ENCODE results near the gene USP46. TPM values are rescaled to one million over a fixed set of nuclear protein-coding genes. Genes with fewer than 3 reads are reported as not detected.
A peak's percentile ranks its signal among the peaks of the same experiment; 100 is the strongest.

Gene USP46
- total and polyA plus RNA-seq, 7 experiments from 2014 or later = 0.89 to 11.7 (median 3.2) TPM

DNA sequence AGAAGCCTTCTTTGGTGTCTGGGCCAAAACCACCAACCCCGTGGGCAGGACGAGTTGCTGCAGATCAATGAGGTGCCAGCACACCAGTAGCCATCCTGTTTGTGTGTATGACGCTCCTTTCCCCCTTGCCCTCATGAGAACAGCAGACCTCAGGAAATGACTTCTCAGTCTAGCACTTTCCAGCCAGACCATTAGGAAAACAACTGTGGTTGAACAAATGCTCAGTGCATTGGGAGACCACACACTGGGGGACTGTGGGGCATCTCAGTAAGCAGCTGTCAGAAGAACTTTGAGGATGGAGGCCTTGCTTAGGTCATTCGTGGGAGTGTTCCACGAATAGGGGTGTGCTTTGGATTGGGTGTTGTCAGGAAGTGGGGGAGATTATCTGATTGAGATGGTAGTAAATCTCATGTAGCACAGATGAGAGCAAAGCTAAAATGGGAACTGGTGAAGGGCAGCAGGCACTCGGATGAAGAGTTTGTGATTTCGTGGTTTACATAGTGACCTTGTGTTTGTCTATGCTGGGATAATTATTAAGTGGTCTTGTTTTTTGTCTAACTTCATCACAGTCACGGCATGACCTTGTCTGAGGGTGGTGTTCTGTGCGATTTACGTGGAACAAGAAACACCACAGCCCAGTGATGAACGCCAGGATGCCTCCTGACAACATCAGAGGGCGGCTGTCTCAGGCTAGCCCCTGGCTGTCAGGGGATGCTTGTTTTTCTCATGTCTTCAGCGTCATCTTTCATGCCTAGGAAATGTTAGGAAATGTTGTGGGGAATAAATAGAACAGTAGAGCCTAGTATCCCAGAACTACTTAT lies 70.1 kb downstream of the USP46 start:
- intact Hi-C loops (cut with micrococcal nuclease) = loop anchor here (1.0 to 5.0 kb wide), 4 partner anchors 68 to 393 kb away; partner anchors contain the start of gene USP46 (in 1 of the 2)
- POLR2A ChIA-PET = no interaction called here
- no peak overlapping the region for H3K4me3 ChIP-seq (ENCODE audit: low read length)

GRCh38 chr4:52588097-52588496 lies 71.0 kb downstream of the USP46 start:
- intact Hi-C loops (cut with micrococcal nuclease) = loop anchor here (1.0 to 5.0 kb wide), 4 partner anchors 69 to 394 kb away; partner anchors contain the start of gene USP46 (in 1 of the 2)
- no peaks in the 10 kb centered on the region for H3K36me3 ChIP-seq (ENCODE audit: control insufficient read depth in 2 of 3, insufficient read depth in 3 of 3, low read length in 3 of 3)
- ATAC-seq (peak; percentile 25), DNase-seq (peak in 1 of 9 donors; percentile 2)
- no peak overlapping the region for H3K4me3 ChIP-seq (ENCODE audit: low read length)
- Mint-ChIP-seq H3K9me3 (no peaks in the 10 kb centered on the region), H3K4me3 (no peak overlapping the region), H3K4me1 (peaks cover 6 to 24% (median 8%) of the 10 kb centered on the region in 7 donors), H3K27ac (no peak overlapping the region), H3K27me3 (peaks cover 0 to 10% (median 5%) of the 10 kb centered on the region in 5 donors), H3K36me3 (no peaks in the 10 kb centered on the region)
- POLR2A ChIA-PET = no interaction called here
- CTCF ChIA-PET = no interaction called here
- peaks cover 0 to 5% of the 10 kb centered on the region in 2 donors for H3K4me1 ChIP-seq (ENCODE audit: control insufficient read depth in 2 of 2, insufficient read depth in 2 of 2, low read length in 2 of 2)
- H3K27ac ChIP-seq (ENCODE audit: low read depth, low read length) = no peak overlapping the region
- no peaks in the 10 kb centered on the region for H3K9me3 ChIP-seq (ENCODE audit: control insufficient read depth in 2 of 3, low read length in 3 of 3)
- H3K27me3 ChIP-seq (ENCODE audit: control insufficient read depth in 2 of 2, insufficient read depth in 2 of 2, low read length in 2 of 2) = no peaks in the 10 kb centered on the region

More for the DNA sequence above, 70.1 kb downstream of the USP46 start:
- Mint-ChIP-seq H3K4me3 (peak overlapping the region in 1 of 10 donors; percentile 31), H3K36me3 (no peaks in the 10 kb centered on the region), H3K4me1 (peaks cover 6 to 24% (median 8%) of the 10 kb centered on the region in 7 donors), H3K27ac (peak overlapping the region in 2 of 9 donors; percentile 38 to 72), H3K9me3 (no peaks in the 10 kb centered on the region), H3K27me3 (peaks cover 0 to 9% (median 5%) of the 10 kb centered on the region in 5 donors)
- Histone ChIP-seq H3K27ac (ENCODE audit: low read depth, low read length) (no peak overlapping the region), H3K36me3 (ENCODE audit: control insufficient read depth in 2 of 3, insufficient read depth in 3 of 3, low read length in 3 of 3) (no peaks in the 10 kb centered on the region), H3K4me1 (ENCODE audit: control insufficient read depth in 2 of 2, insufficient read depth in 2 of 2, low read length in 2 of 2) (peaks cover 0 to 5% of the 10 kb centered on the region in 2 donors), H3K9me3 (ENCODE audit: control insufficient read depth in 2 of 3, low read length in 3 of 3) (no peaks in the 10 kb centered on the region), H3K27me3 (ENCODE audit: control insufficient read depth in 2 of 2, insufficient read depth in 2 of 2, low read length in 2 of 2) (no peaks in the 10 kb centered on the region)
- DNase-seq (peak in 1 of 9 donors; percentile 3), ATAC-seq (peak; percentile 86)
- CTCF ChIA-PET = no interaction called here

DNA sequence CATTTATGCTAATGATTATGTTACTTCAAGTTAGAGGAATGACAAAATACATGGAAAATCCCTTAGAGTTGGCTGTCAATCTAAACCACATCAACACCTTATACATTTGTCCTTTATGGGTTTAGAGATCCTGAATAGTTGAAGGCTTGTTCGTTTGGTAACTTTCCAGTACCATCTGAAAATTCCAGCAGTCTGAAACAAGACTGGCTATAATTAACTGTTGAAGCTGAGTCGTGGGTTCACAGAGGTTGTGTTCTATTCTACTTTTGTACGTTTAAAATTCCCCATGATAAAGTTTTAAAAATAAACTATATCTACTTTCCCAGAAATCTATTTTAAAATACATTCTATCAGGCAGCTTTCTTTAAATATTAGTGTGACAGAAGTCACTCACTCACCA lies 73.0 kb downstream of the USP46 start:
- intact Hi-C loops (cut with micrococcal nuclease) = loop anchor here in 1 of 2 donors (5.0 kb wide), 2 partner anchors 71 to 136 kb away; partner anchors contain the start of gene USP46
- Histone ChIP-seq H3K36me3 (ENCODE audit: control insufficient read depth in 2 of 3, insufficient read depth in 3 of 3, low read length in 3 of 3) (no peaks in the 10 kb centered on the region), H3K9me3 (ENCODE audit: control insufficient read depth in 2 of 3, low read length in 3 of 3) (no peaks in the 10 kb centered on the region), H3K27me3 (ENCODE audit: control insufficient read depth in 2 of 2, insufficient read depth in 2 of 2, low read length in 2 of 2) (no peaks in the 10 kb centered on the region), H3K4me3 (ENCODE audit: low read length) (no peak overlapping the region), H3K27ac (ENCODE audit: low read depth, low read length) (no peak overlapping the region), H3K4me1 (ENCODE audit: control insufficient read depth in 2 of 2, insufficient read depth in 2 of 2, low read length in 2 of 2) (peaks cover 0 to 5% of the 10 kb centered on the region in 2 donors)
- H3K27me3 Mint-ChIP-seq = peaks cover 4 to 12% (median 7%) of the 10 kb centered on the region in 5 donors
- H3K4me3 Mint-ChIP-seq = no peak overlapping the region
- H3K4me1 Mint-ChIP-seq = peaks cover 6 to 24% (median 8%) of the 10 kb centered on the region in 7 donors
- ChIA-PET CTCF (interaction anchor here (0.9 kb wide), 1 partner anchor 21 kb away, joined by 3 read pairs; no protein-coding TSS in a partner anchor), POLR2A (no interaction called here)
- no peaks in the 10 kb centered on the region for H3K36me3 Mint-ChIP-seq
- DNase-seq (no peak), ATAC-seq (no peak)
- H3K9me3 Mint-ChIP-seq = no peaks in the 10 kb centered on the region
- no peak overlapping the region for H3K27ac Mint-ChIP-seq

DNA sequence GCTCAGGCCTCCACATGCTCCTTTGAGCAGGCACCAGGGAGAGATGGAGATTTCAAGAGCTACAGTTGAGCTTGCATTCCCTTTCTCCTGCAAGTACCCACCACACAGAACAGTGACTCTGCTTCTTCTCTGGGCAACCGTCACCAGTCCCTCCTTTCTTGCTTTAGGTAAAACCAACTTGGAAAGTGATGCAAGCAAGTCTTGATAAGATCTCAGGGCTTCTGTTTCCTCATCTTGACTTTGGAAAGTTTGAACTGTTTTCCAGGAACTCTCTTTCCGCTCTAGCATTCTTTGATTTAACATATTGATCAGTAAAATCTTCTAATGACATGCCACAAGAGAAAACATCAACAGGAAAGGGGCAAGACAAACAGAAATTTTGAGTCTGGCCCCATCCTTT lies 73.7 kb downstream of the USP46 start:
- no peak overlapping the region for H3K4me3 Mint-ChIP-seq
- no peak for ATAC-seq
- H3K27ac Mint-ChIP-seq = no peak overlapping the region
- DNase-seq = no peak
- H3K27me3 Mint-ChIP-seq = peaks cover 6 to 12% (median 8%) of the 10 kb centered on the region in 5 donors
- no peaks in the 10 kb centered on the region for H3K9me3 Mint-ChIP-seq
- ChIA-PET CTCF (interaction anchor here (0.9 kb wide), 1 partner anchor 22 kb away, joined by 3 read pairs; no protein-coding TSS in a partner anchor), POLR2A (no interaction called here)
- H3K4me1 Mint-ChIP-seq = peaks cover 6 to 21% (median 8%) of the 10 kb centered on the region in 7 donors
- Histone ChIP-seq H3K36me3 (ENCODE audit: control insufficient read depth in 2 of 3, insufficient read depth in 3 of 3, low read length in 3 of 3) (no peaks in the 10 kb centered on the region), H3K4me3 (ENCODE audit: low read length) (no peak overlapping the region), H3K27ac (ENCODE audit: low read depth, low read length) (no peak overlapping the region), H3K27me3 (ENCODE audit: control insufficient read depth in 2 of 2, insufficient read depth in 2 of 2, low read length in 2 of 2) (no peaks in the 10 kb centered on the region), H3K4me1 (ENCODE audit: control insufficient read depth in 2 of 2, insufficient read depth in 2 of 2, low read length in 2 of 2) (peaks cover 0 to 5% of the 10 kb centered on the region in 2 donors), H3K9me3 (ENCODE audit: control insufficient read depth in 2 of 3, low read length in 3 of 3) (no peaks in the 10 kb centered on the region)
- no peaks in the 10 kb centered on the region for H3K36me3 Mint-ChIP-seq
- intact Hi-C loops (cut with micrococcal nuclease) = loop anchor here in 1 of 2 donors (5.0 kb wide), 2 partner anchors 72 to 137 kb away; partner anchors contain the start of gene USP46

GRCh38 chr4:52579602-52580272 lies 79.4 kb downstream of the USP46 start:
- Mint-ChIP-seq H3K4me3 (no peak overlapping the region), H3K9me3 (no peaks in the 10 kb centered on the region), H3K27me3 (peaks cover 5 to 13% (median 12%) of the 10 kb centered on the region in 5 donors), H3K27ac (no peak overlapping the region), H3K4me1 (no peaks in the 10 kb centered on the region), H3K36me3 (no peaks in the 10 kb centered on the region)
- Histone ChIP-seq H3K36me3 (ENCODE audit: control insufficient read depth in 2 of 3, insufficient read depth in 3 of 3, low read length in 3 of 3) (no peaks in the 10 kb centered on the region), H3K4me3 (ENCODE audit: low read length) (no peak overlapping the region), H3K9me3 (ENCODE audit: control insufficient read depth in 2 of 3, low read length in 3 of 3) (no peaks in the 10 kb centered on the region), H3K4me1 (ENCODE audit: control insufficient read depth in 2 of 2, insufficient read depth in 2 of 2, low read length in 2 of 2) (no peaks in the 10 kb centered on the region), H3K27me3 (ENCODE audit: control insufficient read depth in 2 of 2, insufficient read depth in 2 of 2, low read length in 2 of 2) (no peaks in the 10 kb centered on the region), H3K27ac (ENCODE audit: low read depth, low read length) (no peak overlapping the region)
- intact Hi-C loops (cut with micrococcal nuclease) = no loop called here
- no peak for ATAC-seq
- ChIA-PET POLR2A (no interaction called here), CTCF (no interaction called here)
- DNase-seq = no peak

DNA sequence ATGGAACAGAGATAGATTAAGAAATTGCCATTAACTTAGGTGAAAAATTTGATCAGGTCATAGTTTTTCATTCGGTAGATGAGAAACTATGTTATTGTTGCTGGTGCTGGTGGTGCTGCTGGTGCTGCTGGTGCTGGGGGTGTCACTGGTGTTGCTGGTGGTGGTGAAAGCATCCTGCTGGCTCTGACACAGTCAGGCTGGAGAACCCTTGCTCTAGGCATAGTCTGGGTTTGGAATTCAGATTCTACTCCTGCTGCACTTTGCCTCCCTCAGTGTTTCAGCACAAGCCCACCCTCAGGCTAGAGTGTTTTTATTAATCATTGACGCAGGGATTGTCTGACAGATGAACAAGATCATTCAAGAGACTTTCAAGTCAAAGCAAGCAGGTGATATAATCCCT lies 80.2 kb downstream of the USP46 start:
- CTCF ChIA-PET = no interaction called here
- Histone ChIP-seq H3K9me3 (ENCODE audit: control insufficient read depth in 2 of 3, low read length in 3 of 3) (no peaks in the 10 kb centered on the region), H3K4me3 (ENCODE audit: low read length) (no peak overlapping the region), H3K27me3 (ENCODE audit: control insufficient read depth in 2 of 2, insufficient read depth in 2 of 2, low read length in 2 of 2) (no peaks in the 10 kb centered on the region), H3K4me1 (ENCODE audit: control insufficient read depth in 2 of 2, insufficient read depth in 2 of 2, low read length in 2 of 2) (no peaks in the 10 kb centered on the region), H3K27ac (ENCODE audit: low read depth, low read length) (no peak overlapping the region), H3K36me3 (ENCODE audit: control insufficient read depth in 2 of 3, insufficient read depth in 3 of 3, low read length in 3 of 3) (no peaks in the 10 kb centered on the region)
- POLR2A ChIA-PET = no interaction called here
- intact Hi-C loops (cut with micrococcal nuclease) = no loop called here
- no peaks in the 10 kb centered on the region for H3K4me1 Mint-ChIP-seq
- H3K27ac Mint-ChIP-seq = no peak overlapping the region
- ATAC-seq (no peak), DNase-seq (no peak)
- H3K27me3 Mint-ChIP-seq = peaks cover 3 to 13% (median 12%) of the 10 kb centered on the region in 5 donors
- no peaks in the 10 kb centered on the region for H3K36me3 Mint-ChIP-seq
- no peak overlapping the region for H3K4me3 Mint-ChIP-seq
- no peaks in the 10 kb centered on the region for H3K9me3 Mint-ChIP-seq

Measured in naive thymus-derived CD4-positive, alpha-beta T cell (primary cell).